WTC11 (cell line): ENCODE measurements around the gene SIAH3. TPM values are rescaled to one million over a fixed set of nuclear protein-coding genes. Genes with fewer than 3 reads are reported as not detected.

Source experiments
- ATAC-seq: fragments of 200-7000 bp; cut with Tn5 transposase; 2 replicates; pipeline ENCODE4 v1.10.0; 2021; ENCODE audit warnings: mild to moderate bottlenecking, moderate library complexity
- CTCF ChIA-PET: fragments of 300-600 bp; sonication (Branson Sonifier 250); formaldehyde crosslinking; loops from one replicate; lab custom pipeline; 2021; ENCODE audit warnings: antibody characterized with exemption; lab: Charles Lee
- POLR2A ChIA-PET: fragments of 350-600 bp; sonication (Branson Sonifier 250); formaldehyde crosslinking; loops from one replicate; lab custom pipeline; 2021; ENCODE audit warnings: antibody characterized with exemption; lab: Charles Lee
- DNase-seq: peaks from one replicate; pipeline ENCODE4 v3.0.0; 2021; ENCODE audit warnings: low spot score
- H3K27ac Mint-ChIP-seq: 2 replicates; pipeline ENCODE4 v1.8.0; 2021; ENCODE audit warnings: mixed read lengths
- H3K27me3 Mint-ChIP-seq: 2 replicates; pipeline ENCODE4 v1.8.0; 2021; ENCODE audit warnings: low read depth, mild to moderate bottlenecking, moderate library complexity, mixed read lengths
- H3K36me3 Mint-ChIP-seq: 2 replicates; pipeline ENCODE4 v1.8.0; 2021; ENCODE audit warnings: mixed read lengths
- H3K4me1 Mint-ChIP-seq: 2 replicates; pipeline ENCODE4 v1.8.0; 2022; ENCODE audit warnings: mixed read lengths
- H3K4me3 Mint-ChIP-seq: 2 replicates; pipeline ENCODE4 v1.8.0; 2021; ENCODE audit warnings: mild to moderate bottlenecking, moderate library complexity, mixed read lengths
- H3K9me3 Mint-ChIP-seq: 2 replicates; pipeline ENCODE4 v1.8.0; 2021; ENCODE audit warnings: mixed read lengths
- ATF2 ChIP-seq: sonication (generic); formaldehyde crosslinking; IDR thresholded peaks from 2 replicates; pipeline ENCODE4 v1.8.1; 2022; ENCODE audit warnings: low read depth, missing genetic modification reagents, borderline replicate concordance
- ATF3 ChIP-seq: sonication (generic); formaldehyde crosslinking; conservative IDR thresholded peaks from 2 replicates; pipeline ENCODE4 v1.8.1; 2022; ENCODE audit warnings: mild to moderate bottlenecking, missing genetic modification reagents
- CREM ChIP-seq: sonication (generic); formaldehyde crosslinking; IDR thresholded peaks from 2 replicates; pipeline ENCODE4 v1.8.1; 2022; ENCODE audit warnings: mild to moderate bottlenecking, missing genetic modification reagents, moderate library complexity
- ERG ChIP-seq: fragments of 250-450 bp; sonication (Bioruptor Pico); IDR thresholded peaks from 2 replicates; pipeline ENCODE4 v1.8.0; 2021; ENCODE audit warnings: mild to moderate bottlenecking
- ESRRA ChIP-seq: sonication (generic); formaldehyde crosslinking; IDR thresholded peaks from 2 replicates; pipeline ENCODE4 v1.8.1; 2022; ENCODE audit warnings: mild to moderate bottlenecking, missing genetic modification reagents, borderline replicate concordance
- ETV6 ChIP-seq: sonication (generic); formaldehyde crosslinking; IDR thresholded peaks from 2 replicates; pipeline ENCODE4 v1.8.1; 2022; ENCODE audit warnings: mild to moderate bottlenecking, missing genetic modification reagents
- FOXJ3 ChIP-seq: sonication (generic); formaldehyde crosslinking; IDR thresholded peaks from 2 replicates; pipeline ENCODE4 v1.9.0; 2021; ENCODE audit warnings: missing genetic modification reagents, mild to moderate bottlenecking, borderline replicate concordance
- FOXK1 ChIP-seq: sonication (generic); formaldehyde crosslinking; IDR thresholded peaks from 2 replicates; pipeline ENCODE4 v1.8.0; 2022; ENCODE audit warnings: mild to moderate bottlenecking, moderate library complexity, missing genetic modification reagents
- HMGXB4 ChIP-seq: sonication (generic); formaldehyde crosslinking; IDR thresholded peaks from 2 replicates; pipeline ENCODE4 v1.8.1; 2023; ENCODE audit warnings: mild to moderate bottlenecking, moderate library complexity, missing genetic modification reagents
- MYBL2 ChIP-seq: sonication (generic); formaldehyde crosslinking; IDR thresholded peaks from 2 replicates; pipeline ENCODE4 v1.8.1; 2023; ENCODE audit warnings: mild to moderate bottlenecking, moderate library complexity, missing genetic modification reagents
- NFE2L1 ChIP-seq: sonication (generic); formaldehyde crosslinking; IDR thresholded peaks from 2 replicates; pipeline ENCODE4 v1.8.1; 2023; ENCODE audit warnings: missing genetic modification reagents
- NR3C1 ChIP-seq: sonication (generic); formaldehyde crosslinking; conservative IDR thresholded peaks from 2 replicates; pipeline ENCODE4 v1.8.1; 2023; ENCODE audit warnings: low read depth, mild to moderate bottlenecking, missing genetic modification reagents
- PRRX2 ChIP-seq: fragments of 250-450 bp; sonication (Bioruptor Pico); IDR thresholded peaks from 2 replicates; pipeline ENCODE4 v1.8.0; 2021; ENCODE audit warnings: mild to moderate bottlenecking
- RORB ChIP-seq: fragments of 250-450 bp; sonication (Bioruptor Pico); IDR thresholded peaks from 2 replicates; pipeline ENCODE4 v1.9.0; 2021; ENCODE audit warnings: mild to moderate bottlenecking
- STAT6 ChIP-seq: sonication (generic); formaldehyde crosslinking; conservative IDR thresholded peaks from 2 replicates; pipeline ENCODE4 v1.8.1; 2023; ENCODE audit warnings: mild to moderate bottlenecking, low read depth, missing genetic modification reagents, moderate library complexity
- TP53 ChIP-seq: sonication (generic); formaldehyde crosslinking; IDR thresholded peaks from 2 replicates; pipeline ENCODE4 v1.8.1; 2023; ENCODE audit warnings: mild to moderate bottlenecking, missing genetic modification reagents
- ZNF232 ChIP-seq: sonication (generic); formaldehyde crosslinking; IDR thresholded peaks from 2 replicates; pipeline ENCODE4 v1.8.0; 2022; ENCODE audit warnings: mild to moderate bottlenecking, missing genetic modification reagents
- ZNF263 ChIP-seq: sonication (generic); formaldehyde crosslinking; IDR thresholded peaks from 2 replicates; pipeline ENCODE4 v1.8.1; 2022; ENCODE audit warnings: low read depth, mild to moderate bottlenecking, moderate library complexity, missing genetic modification reagents
- ZNF425 ChIP-seq: fragments of 250-450 bp; sonication (Bioruptor Pico); conservative IDR thresholded peaks from 2 replicates; pipeline ENCODE4 v1.9.0; 2021; ENCODE audit warnings: mild to moderate bottlenecking
- ZNF671 ChIP-seq: fragments of 250-450 bp; sonication (Bioruptor Pico); IDR thresholded peaks from 2 replicates; pipeline ENCODE4 v1.8.0; 2021; ENCODE audit warnings: mild to moderate bottlenecking
- total RNA-seq: library from RNA; stranded (reverse); gene quantifications from 3 replicates; pipeline ENCODE4 v1.2.3, GENCODE V29; 2021

SIAH3 gene
- total RNA-seq, 1 experiment from 2014 or later, result 0.31 TPM

- CTCF ChIA-PET, result interaction anchor here (2.7 kb wide), 1 partner anchor 9 kb away, joined by 8 read pairs; no protein-coding TSS in a partner anchor
- no peak for ATAC-seq
- Mint-ChIP-seq H3K27me3 (peaks cover 45% of the 10 kb centered on the region), H3K27ac (no peak overlapping the region)
- DNase-seq, result no peak
- no peak for TF ChIP-seq CREM
- no peak for TF ChIP-seq PRRX2
- no peak for TF ChIP-seq RORB (CRISPR knock-in tag)
- TF ChIP-seq ZNF425 (CRISPR knock-in tag), result no peak
- TF ChIP-seq TP53 (CRISPR knock-in tag), result no peak
- no peak for TF ChIP-seq MYBL2 (CRISPR knock-in tag)
- TF ChIP-seq ATF2, result no peak
- no peak for TF ChIP-seq FOXJ3 (CRISPR knock-in tag)
- no peak for TF ChIP-seq ZNF232 (CRISPR knock-in tag)
- no peak for TF ChIP-seq STAT6 (CRISPR knock-in tag)
- no peak for TF ChIP-seq NR3C1 (CRISPR knock-in tag)
- no peak for TF ChIP-seq FOXK1 (CRISPR knock-in tag)
- TF ChIP-seq ESRRA (CRISPR knock-in tag), result no peak
- TF ChIP-seq ERG (CRISPR knock-in tag), result no peak
- TF ChIP-seq ATF3 (CRISPR knock-in tag), result no peak
- no peak for TF ChIP-seq ZNF263 (CRISPR knock-in tag)
- TF ChIP-seq ETV6, result no peak
- TF ChIP-seq, all 79 proteins: peak for 0
- peaks cover 18% of the 10 kb centered on the region for H3K4me1 Mint-ChIP-seq
- H3K36me3 Mint-ChIP-seq, result no peaks in the 10 kb centered on the region
- no peak overlapping the region for H3K4me3 Mint-ChIP-seq
- POLR2A ChIA-PET, result no interaction called here
- H3K9me3 Mint-ChIP-seq, result peaks cover 3% of the 10 kb centered on the region; the same call in 1 of the 2 replicates
Measured at GRCh38 chr13:45870232-45870631, 18.7 kb upstream of the SIAH3 start.

GRCh38 chr13:45865414-45865813 lies 13.9 kb upstream of the SIAH3 start:
- ATAC-seq, result no peak
- no peak overlapping the region for H3K27ac Mint-ChIP-seq
- POLR2A ChIA-PET, result no interaction called here

More at GRCh38 chr13:45865414-45865813, 13.9 kb upstream of the SIAH3 start:
- Mint-ChIP-seq H3K36me3 (no peaks in the 10 kb centered on the region), H3K4me1 (peaks cover 8% of the 10 kb centered on the region), H3K27me3 (peaks cover 6% of the 10 kb centered on the region), H3K9me3 (peaks cover 3% of the 10 kb centered on the region; the same call in 1 of the 2 replicates), H3K4me3 (no peak overlapping the region)
- CTCF ChIA-PET, result no interaction called here
- TF ChIP-seq NFE2L1 (CRISPR knock-in tag) (no peak), ETV6 (no peak), HMGXB4 (CRISPR knock-in tag) (no peak), STAT6 (CRISPR knock-in tag) (no peak), ZNF671 (CRISPR knock-in tag) (no peak)
- no peak for DNase-seq
